Ascending aorta (tissue), 2 donors: ENCODE data around the gene SIL1. TPM values are rescaled to one million over a fixed set of nuclear protein-coding genes. Genes with fewer than 3 reads are reported as not detected.
"Not testable (repeated sequence)": the region's sequence is repeated elsewhere in the genome, so short reads cannot be mapped to it uniquely, and the experiment has no call there.

Experiments used
- DNase-seq, 2 donors: peaks; one replicate each; pipeline ENCODE4 v3.0.0-alpha.2; 2019; ENCODE audit warnings: low spot score in 2 of 2
- H3K27ac ChIP-seq, 2 donors: fragments of 200-600 bp; sonication (generic); one replicate each; pipeline ENCODE4 v1.5.1; 2016 to 2017; ENCODE audit warnings: mild to moderate bottlenecking in 1 of 2
- H3K27me3 ChIP-seq: fragments of 200-600 bp; sonication (generic); one replicate; pipeline ENCODE4 v1.5.1; 2017
- H3K36me3 ChIP-seq, 2 donors: fragments of 200-600 bp; sonication (generic); one replicate each; pipeline ENCODE4 v1.5.1; 2016
- H3K4me1 ChIP-seq, 2 donors: fragments of 200-600 bp; sonication (generic); one replicate each; pipeline ENCODE4 v1.5.1; 2016 to 2017; ENCODE audit warnings: mild to moderate bottlenecking in 1 of 2
- H3K4me3 ChIP-seq, 2 donors: fragments of 200-600 bp; sonication (generic); one replicate each; pipeline ENCODE4 v1.5.1; 2016 to 2017; ENCODE audit warnings: mild to moderate bottlenecking in 1 of 2
- H3K9me3 ChIP-seq, 2 donors: fragments of 200-600 bp; sonication (generic); one replicate each; pipeline ENCODE4 v1.5.1; 2016
- CTCF ChIP-seq, 3 experiments: fragments of 200-600 bp in 2 of 3; fragments of 450-650 bp in 1 of 3; sonication (generic) in 2 of 3; IDR thresholded peaks; one replicate each; pipeline ENCODE4 v1.5.1; 2016 to 2019; ENCODE audit warnings: antibody characterized with exemption in 3 of 3, mild to moderate bottlenecking in 1 of 3, moderate library complexity in 1 of 3
- intact Hi-C: fragments of 100-400 bp; cut with DNase I; formaldehyde crosslinking; loops from one replicate; pipeline ENCODE4 v1.15.1; 2023
- total RNA-seq: library from RNA; depleted of rRNA; stranded (reverse); fragments of >200 nt; gene quantifications from one replicate; pipeline ENCODE4 v1.1.0, GENCODE V29; 2016

SIL1 gene
- total RNA-seq, 1 donor from 2014 or later, result 53.4 TPM

DNA sequence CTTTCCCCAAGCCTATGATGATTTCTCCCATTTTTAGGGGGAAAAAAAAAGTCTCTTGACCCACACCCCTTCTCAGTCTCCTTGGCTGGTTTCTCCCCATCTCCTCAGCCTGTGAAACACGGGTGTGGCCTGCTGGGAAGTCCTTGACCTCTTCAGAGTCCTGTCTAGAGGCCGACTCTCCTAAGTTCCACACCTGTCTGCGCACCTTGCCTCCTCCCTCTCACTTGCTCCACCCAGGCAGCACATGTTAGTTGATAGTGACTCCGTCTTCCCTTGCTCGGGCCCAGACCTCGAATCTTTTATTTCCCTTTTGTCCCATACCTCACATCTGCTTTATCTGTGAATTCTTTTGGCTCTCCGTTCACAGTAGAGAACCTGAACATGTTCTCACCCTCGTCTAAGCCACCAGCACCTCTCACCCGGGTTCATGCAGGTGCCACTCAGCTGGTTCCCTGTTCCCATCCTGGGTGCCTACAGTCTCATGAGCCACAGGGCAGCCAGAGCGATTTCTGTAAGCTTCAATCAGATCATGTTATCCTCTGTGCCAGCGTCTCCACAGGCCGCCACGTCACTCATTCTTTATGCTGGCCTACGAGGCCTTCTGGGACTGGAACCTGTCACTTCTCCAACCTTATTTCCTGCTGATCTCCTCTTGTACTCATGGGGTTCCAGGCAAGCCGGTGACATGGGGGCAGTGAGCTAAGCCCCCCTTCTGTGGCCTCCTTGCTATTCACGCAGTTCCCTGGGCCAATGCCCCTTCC lies 271.3 kb downstream of the SIL1 start:
- intact Hi-C loops, result loop anchor here (5.0 kb wide), 2 partner anchors 100 to 105 kb away; no protein-coding TSS in a partner anchor
- peaks cover 53 to 64% of the 10 kb centered on the region in 2 donors for H3K36me3 ChIP-seq
- peak overlapping the region; percentile 62 to 77 for H3K27ac ChIP-seq
- no peak for TF ChIP-seq CTCF (IDR thresholded peaks at IDR 0.05)
- no peak overlapping the region for H3K4me3 ChIP-seq
- no peaks in the 10 kb centered on the region for H3K27me3 ChIP-seq
- peaks cover 3 to 30% of the 10 kb centered on the region in 2 donors for H3K4me1 ChIP-seq
- peak in 1 of 2 donors; percentile 72 for DNase-seq
- no peaks in the 10 kb centered on the region for H3K9me3 ChIP-seq

- Histone ChIP-seq H3K4me1 (peaks cover 3 to 33% of the 10 kb centered on the region in 2 donors), H3K4me3 (no peak overlapping the region), H3K36me3 (peaks cover 46 to 58% of the 10 kb centered on the region in 2 donors), H3K27me3 (no peaks in the 10 kb centered on the region), H3K27ac (peak overlapping the region; percentile 62 to 77), H3K9me3 (no peaks in the 10 kb centered on the region)
- intact Hi-C loops, result loop anchor here (5.0 kb wide), 2 partner anchors 101 to 104 kb away; no protein-coding TSS in a partner anchor
- DNase-seq, result no peak
- TF ChIP-seq CTCF (IDR thresholded peaks at IDR 0.05), result no peak
Observed at GRCh38 chr5:138926257-138926656, 271.9 kb downstream of the SIL1 start.

- Histone ChIP-seq H3K4me1 (peaks cover 3 to 33% of the 10 kb centered on the region in 2 donors), H3K4me3 (no peak overlapping the region), H3K27me3 (no peaks in the 10 kb centered on the region), H3K27ac (no peak overlapping the region), H3K36me3 (peaks cover 38 to 48% of the 10 kb centered on the region in 2 donors), H3K9me3 (no peaks in the 10 kb centered on the region)
- no peak for TF ChIP-seq CTCF (IDR thresholded peaks at IDR 0.05)
- DNase-seq, result no peak
- intact Hi-C loops, result loop anchor here (5.0 kb wide), 2 partner anchors 102 to 103 kb away; no protein-coding TSS in a partner anchor
Observed at GRCh38 chr5:138925090-138925635, 273.0 kb downstream of the SIL1 start.

- Histone ChIP-seq H3K9me3 (no peaks in the 10 kb centered on the region), H3K27me3 (no peaks in the 10 kb centered on the region), H3K36me3 (peaks cover 26 to 43% of the 10 kb centered on the region in 2 donors), H3K27ac (peak overlapping the region in 1 of 2 donors; percentile 10), H3K4me1 (peaks cover 3 to 37% of the 10 kb centered on the region in 2 donors), H3K4me3 (no peak overlapping the region)
- DNase-seq, result no peak
- intact Hi-C loops, result no loop called here
- no peak for TF ChIP-seq CTCF (IDR thresholded peaks at IDR 0.05)
Observed at GRCh38 chr5:138922494-138922893, 275.7 kb downstream of the SIL1 start.

- intact Hi-C loops, H3K27ac ChIP-seq, H3K4me3 ChIP-seq, H3K9me3 ChIP-seq, H3K27me3 ChIP-seq, DNase-seq: not testable (repeated sequence)
- H3K36me3 ChIP-seq, result peaks cover 26 to 34% of the 10 kb centered on the region in 2 donors
- peaks cover 0 to 25% of the 10 kb centered on the region in 2 donors for H3K4me1 ChIP-seq
Observed at GRCh38 chr5:138921362-138921761, 276.8 kb downstream of the SIL1 start.

DNA sequence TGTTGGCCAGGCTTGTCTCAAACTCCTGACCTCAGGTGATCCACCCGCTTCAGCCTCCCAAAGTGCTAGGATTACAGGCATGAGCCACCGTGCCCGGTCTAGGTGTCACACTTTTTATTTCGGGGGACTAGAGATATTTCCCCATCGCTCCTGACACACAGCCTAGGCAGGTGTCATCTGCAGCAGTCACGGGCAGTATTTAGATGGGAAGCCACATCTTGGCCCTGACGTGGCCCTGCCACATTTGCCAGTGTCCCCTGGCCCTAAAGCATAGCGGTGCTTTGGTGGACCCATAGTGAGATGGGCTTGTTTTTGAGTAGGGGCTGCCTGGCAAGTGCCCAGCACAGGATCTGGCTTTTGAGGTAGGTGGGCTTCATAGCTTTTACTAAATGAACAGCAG lies 278.0 kb downstream of the SIL1 start:
- no peak for TF ChIP-seq CTCF (IDR thresholded peaks at IDR 0.05)
- H3K9me3 ChIP-seq, result no peaks in the 10 kb centered on the region
- no peaks in the 10 kb centered on the region for H3K27me3 ChIP-seq
- no peak overlapping the region for H3K27ac ChIP-seq
- H3K36me3 ChIP-seq, result peaks cover 15 to 26% of the 10 kb centered on the region in 2 donors
- no peak overlapping the region for H3K4me3 ChIP-seq
- DNase-seq, result no peak
- intact Hi-C loops, result no loop called here
- H3K4me1 ChIP-seq, result peaks cover 0 to 24% of the 10 kb centered on the region in 2 donors
